ENCODE measurements around the gene TRAPPC3.

TRAPPC3 gene

DNA sequence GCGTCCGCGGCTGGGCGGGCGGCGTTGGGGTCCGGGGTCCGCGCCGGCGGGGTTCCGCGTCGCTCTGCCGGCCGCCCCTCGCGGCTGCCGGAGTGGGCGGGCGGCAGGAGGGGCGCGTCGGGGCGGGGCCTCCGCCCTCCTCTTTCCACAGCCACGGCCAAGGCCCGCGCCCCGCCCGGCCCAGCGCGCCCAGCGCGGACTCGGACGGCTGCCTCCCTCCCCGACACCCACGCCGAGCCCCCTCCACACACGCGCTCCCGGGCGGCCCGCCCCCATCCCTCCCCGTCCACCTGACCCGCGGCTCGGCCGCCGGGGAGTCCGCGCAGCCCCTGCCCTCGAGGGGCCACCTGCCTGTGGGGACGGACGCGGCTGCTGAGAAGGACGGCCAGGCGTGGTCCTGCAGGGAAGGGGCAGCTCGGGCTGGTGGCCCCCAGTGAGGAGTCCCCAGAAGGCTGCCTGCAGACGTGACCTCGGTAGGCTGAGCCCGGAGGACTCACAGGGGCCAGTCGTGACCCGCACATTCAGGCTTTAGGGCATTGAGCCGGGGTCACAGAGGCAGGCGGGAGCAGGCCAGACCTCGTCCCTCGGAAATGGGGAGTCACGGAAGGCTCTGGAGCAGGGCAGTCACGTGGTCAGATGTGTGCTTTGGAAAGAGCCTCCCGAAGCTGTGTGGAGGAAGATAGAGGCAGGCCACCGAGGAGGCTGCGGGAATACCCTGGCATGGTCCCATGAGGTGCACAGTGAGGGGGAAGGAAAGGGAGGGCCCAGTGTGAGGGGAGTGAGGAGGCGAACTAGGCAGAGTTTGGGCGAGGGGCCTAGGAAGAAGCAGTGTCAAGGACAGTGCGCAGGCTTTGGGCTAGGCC, 23.9 kb downstream of the TRAPPC3 start, which contains the start of gene COL8A2:
TSS of gene COL8A2 (minus strand) at position 94 of the 863 bp plus-strand sequence. CDS start 24,980 bp downstream, outside the sequence.
- DNase-seq: no peak

DNA sequence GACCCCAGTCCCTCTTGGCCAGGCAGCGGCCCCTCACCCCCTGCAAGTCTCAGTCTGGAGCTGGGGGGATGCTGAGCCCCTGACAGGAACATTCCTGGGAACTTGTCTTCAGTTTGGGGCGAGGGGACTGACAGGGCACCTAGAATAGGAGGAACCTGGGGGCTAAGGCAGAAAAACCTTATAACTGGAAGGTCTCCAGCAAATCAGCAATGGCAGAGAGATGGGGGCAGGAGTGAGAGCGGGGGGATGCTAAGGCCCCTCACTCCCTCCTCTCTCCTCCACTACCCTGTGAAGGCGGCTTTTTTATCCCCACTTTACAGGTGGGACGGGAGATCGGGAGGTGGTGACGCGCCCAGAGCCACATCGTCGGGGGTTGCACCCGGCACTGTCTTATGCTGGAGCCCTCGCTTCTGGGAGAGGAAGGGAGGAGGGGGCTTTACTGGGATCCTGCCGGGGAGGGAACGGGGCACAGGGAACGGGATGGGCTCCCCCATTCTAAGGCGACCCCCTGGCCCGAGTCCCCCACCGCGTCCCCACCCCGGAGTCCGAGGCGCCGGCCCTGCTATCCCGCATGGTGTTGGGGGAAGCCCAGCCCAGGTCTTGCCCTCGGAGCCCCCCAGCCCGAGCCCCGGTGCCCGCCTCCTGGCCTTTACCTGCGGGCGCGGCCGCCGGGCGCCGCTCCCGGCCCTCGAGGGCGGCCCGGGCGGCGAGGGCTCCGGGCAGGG, 24.7 kb downstream of the TRAPPC3 start:
- DNase-seq: no peak

DNA sequence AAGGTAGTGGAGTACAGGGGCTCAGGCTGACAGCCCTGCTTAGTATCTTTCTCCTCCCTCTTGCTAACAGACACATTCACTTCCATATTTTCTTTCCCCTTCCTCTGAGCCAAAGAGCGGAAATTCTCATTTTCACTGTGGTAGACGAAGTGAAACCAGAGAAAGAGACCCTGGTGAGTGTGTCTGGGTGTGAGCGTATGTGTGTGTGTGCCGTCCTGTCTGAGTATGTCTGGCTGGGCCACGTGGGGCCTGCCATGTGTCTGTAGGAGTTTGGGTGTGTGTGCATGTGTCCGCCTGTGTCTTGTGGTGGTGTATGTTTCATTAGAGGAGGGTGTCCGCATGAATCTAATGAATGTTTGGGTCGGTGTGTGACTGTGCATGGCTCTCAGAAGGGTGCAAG, 25.9 kb downstream of the TRAPPC3 start:
- DNase-seq: no peak

DNA sequence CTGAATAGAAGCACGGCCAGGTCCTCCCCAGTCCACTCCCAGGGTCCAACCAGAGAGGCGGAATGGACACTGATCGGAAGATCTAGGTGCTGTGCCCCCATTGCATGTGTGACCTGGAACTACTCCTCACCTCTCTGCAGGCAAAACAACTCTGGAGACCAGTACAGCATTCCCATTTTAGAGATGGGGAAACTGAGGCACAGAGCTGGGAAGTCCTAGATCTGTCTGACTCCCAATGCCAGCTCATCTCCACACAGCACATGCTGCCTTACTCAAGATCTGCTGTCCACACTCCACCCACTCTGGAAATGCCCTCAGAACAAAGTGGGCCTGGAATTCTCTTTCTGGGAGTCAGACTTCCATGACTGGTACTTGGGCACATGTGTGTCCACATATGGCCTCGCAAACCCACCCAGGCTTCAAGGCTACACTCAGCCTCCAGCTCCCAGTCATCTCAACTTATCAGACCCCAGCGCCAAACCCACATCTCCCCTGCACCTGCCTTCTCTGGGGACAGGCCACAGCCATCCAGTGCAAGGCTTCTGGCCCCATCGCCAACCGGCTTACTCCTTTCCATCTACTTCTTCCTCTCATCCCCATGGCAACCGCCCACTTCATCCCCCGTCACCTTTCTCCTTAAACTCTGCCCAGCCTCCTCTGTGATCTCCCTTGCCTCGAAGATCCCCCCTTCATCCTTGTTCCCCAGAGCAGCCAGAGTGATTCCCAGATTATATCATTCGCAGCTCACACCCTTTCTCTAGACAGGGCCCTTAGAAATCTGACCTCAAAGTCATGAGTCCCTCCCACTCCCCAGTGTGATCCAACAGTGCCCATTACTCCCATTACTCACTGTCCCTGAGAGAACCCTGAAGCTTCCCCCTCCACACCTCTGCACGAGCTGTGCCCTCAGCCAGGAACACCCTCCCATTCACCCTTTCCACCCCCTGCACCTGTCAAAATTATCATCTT, 26.9 kb downstream of the TRAPPC3 start:
- DNase-seq: no peak

DNA sequence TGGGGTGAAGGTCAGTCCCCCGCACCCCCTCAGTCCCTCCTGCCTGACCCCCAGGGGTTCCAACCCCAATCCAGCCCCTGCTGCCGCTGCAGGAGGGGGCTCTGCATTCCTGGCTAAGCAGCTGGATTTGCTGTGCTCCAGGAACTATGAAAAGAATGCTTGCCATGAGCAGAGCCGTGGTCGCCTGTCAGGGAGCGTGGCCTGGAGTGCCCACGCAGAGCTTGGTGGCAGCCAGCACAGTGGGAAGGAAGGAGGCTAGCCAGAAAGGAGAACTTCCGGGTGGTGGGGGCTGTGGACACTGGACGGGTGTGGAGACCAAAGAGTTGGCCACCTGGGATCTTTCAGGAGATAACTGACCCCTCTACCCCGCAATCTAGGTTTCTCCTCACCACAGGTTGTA, 29.8 kb downstream of the TRAPPC3 start:
- DNase-seq: no peak

DNA sequence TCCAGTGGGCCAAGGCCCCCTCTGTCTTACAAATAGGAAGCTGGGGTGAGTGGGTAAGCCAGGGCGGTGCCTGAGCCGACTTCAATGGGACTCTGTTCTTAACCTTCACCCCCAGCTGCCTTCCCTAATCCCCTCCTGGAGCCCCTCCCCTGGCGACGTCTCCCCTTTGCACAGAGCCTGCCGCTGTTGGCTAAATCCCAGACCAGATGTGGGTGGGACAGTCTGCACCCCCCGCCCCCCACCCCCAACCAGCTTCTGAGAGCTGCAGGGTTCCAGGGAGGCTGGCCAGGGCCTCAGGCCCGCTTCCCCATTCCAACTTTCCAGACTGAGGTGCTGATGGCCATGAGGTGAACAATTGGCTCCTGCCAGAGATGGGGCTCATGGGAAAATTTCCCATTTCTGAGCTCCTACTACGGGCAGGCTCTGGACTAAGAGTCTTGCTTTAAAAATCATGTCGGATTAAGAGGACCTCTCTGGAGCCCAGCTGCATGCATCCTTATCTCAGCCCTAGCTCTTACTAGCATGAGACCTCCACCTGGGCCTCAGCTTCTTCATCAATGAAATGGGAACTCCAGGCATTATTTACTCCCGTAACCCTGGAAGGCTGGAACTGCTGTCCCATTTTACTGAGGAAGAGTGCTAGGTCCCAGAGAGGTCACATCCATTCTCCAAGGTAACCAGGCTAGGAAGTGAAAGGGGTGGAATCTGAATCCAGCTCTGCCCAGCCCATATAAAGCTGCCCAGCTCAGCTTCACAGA, 30.7 kb downstream of the TRAPPC3 start:
- no peak for DNase-seq

DNA sequence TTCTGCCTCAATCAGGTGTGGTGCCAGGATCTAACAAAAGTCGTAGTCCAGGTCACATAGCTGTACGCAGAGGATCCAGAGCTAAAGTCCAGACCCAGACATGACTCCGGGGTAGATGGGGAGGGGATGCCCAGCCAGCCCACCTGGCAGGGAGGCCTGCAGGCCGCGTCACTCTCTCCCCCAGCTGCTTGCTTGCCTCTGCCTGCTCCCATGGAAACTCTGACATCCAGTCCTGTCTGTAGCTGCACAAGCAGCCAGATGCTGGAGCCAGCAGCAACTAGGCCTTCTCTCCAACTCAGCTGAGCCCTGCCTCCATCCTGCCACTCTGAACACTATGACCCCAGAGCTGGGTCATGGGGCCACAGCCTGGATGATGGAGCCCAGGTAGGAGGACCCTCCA, 32.4 kb downstream of the TRAPPC3 start:
- DNase-seq: no peak

DNA sequence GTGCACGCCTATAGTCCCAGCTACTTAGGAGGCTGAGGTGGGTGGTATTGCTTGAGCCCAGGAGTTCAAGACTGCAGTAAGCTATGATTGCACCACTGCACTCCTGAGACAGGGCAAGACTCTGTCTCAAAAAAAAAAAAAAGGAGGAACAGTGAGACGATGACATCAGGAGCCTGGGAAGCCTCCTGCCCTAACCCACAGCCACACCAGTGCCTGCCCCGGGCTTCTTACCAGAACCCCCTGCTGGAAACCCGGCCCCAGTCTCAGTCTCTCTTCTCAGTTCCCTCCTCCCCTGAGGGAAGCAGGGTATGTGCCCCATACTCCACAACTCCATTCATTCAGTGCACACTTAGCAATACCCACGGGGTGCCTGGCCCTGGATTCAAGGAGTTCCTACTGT, 33.4 kb downstream of the TRAPPC3 start:
- no peak for DNase-seq

DNA sequence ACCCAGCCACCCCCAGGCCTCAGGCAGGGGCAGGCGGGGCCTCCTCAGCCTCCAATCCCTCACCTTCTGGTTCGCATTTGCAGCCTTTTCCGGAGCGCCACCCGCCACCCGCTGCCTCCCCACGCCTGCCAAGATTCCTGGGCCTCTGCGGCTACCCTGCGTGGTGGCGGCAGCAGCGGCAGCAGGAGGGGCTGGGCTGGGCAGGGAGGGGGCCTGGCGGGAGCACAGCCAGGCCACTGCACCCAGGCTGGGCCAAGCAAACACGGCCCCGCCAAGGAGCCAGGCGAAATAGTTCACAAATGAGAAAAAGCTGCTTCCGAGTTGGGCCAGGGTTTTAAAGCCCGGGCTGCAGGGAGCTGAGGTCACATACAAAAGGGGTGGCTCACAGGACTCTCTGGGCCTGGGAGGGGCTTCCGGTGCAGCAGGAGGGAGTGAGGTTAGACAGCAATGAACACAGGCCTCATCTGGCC, 34.1 kb downstream of the TRAPPC3 start:
- no peak for DNase-seq

DNA sequence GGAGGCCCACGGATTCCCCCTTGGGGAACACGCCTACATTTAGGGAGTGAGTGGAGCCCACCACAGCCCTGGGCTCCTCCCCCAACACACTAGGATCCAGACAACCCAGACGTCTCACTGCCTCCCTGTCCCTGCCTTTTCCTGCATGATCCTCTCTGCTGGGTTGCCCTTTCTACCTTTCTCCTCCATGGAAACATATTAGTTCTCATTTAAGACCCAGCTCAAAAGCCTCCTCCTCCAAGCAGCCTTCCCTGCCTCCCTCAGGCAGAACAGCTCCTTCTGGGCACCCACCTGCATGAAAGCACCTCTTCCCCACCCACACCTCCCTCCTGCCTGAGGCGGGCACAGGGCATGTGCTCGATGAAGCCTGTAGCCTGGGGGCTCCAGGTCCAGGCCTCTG, 34.9 kb downstream of the TRAPPC3 start:
- DNase-seq: no peak

DNA sequence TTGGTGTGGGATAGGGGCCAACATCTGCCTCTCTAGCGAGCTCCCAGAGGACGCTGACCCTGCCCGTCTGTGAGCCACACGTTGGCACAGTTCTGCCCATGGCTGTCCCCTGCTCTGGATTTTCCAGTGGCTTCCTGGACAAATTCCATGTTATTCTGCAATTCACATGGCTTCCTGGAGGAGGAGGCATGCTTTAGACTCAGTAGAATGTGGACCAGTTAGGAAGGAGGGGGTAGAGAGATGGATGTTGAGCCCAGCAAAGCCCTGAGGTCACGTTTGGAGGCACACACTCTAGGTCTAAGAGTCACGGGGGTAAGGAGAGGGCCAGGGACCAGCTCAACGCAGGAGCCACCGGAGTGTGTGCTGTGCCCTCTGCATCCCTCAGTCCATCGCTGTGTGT, 36.5 kb downstream of the TRAPPC3 start:
- no peak for DNase-seq

DNA sequence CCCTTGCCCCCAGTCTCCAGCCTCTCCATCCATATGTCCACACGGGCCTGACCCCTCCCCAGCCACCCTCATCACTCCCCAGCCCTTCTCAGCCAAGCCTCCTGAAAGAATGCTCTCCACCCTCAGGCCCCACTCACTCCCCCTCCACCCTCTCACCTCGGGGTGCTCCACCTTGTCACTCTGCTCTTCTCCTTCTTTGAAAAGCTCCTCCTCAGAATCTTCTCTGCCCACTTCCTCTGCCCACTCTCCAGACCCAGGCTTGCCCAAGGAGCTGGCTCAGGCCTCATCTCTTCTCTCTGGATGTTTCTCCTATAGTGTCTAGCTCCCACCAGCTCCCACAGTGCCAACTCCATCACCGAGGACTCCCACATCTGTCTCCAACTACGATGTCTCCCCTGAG, 38.1 kb downstream of the TRAPPC3 start:
- DNase-seq: no peak

DNA sequence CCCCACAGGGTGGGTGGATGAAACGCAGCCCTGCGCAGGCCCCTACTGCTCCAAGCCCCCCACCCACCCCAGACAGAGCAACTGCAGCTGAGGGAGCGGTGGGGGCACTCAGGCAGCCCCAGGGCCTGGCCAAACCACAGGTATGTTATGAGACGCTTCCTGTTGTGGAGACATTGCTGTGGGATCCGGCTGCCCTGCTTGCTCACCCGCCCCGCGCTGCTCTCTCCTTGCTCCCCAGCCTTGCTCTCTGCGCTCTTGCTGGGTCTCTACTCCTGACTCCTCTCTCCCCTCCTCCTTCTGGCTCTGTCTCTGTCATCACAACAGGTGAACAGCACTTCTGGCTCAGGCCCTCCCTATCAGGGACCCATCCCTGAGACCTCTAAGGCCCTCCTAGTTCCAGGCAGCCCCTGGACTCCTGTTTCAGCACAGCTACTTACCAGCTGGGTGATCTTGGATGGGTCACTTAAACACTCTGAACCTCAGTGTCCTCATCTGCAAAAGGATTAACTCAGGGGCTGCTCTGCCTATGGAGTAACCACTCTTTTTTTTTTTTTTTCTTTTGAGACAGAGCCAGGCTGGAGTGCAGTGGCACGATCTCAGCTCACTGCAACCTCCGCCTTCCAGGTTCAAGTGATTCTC, 40.1 kb downstream of the TRAPPC3 start:
- DNase-seq: peak; percentile 15

DNA sequence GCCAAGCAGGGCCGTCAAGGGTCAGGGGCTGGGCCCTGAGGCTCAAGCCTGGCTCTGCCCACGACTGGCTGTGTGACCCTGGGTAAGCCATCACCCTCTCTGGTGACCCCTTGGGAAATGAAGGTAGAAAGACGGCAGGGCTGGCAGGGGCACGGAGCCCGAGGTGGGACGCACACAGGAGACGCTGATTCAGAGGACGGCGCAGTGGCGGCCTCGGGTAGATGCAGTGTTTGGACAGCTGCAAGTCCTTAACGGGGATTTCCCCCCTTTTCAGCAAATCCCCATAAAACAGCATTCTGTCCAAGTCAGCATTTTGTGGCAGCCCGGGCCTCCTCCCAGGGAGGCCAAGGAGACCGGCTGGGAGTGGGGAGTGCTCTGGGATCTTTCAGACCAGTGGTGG, 41.0 kb downstream of the TRAPPC3 start:
- DNase-seq: no peak

DNA sequence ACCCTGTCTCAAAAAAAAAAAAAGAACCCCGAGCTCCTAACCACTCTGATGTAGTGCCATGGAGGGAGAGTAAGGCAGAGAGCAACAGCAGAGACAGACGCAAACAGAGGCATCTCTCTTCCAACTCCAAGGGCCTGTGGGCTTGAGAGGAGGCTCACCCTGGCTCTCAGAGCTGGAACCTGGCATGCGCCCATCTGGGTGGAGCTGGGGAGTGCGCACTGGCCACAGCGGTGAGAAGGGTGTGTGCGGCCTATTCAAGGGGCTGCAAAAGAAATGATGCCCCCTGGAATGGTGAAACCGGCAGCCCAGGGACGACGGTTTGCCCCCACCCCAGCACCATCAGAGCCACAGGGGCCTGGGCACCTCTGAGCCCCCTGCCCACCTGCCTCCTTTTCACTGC, 41.9 kb downstream of the TRAPPC3 start:
- DNase-seq: no peak

DNA sequence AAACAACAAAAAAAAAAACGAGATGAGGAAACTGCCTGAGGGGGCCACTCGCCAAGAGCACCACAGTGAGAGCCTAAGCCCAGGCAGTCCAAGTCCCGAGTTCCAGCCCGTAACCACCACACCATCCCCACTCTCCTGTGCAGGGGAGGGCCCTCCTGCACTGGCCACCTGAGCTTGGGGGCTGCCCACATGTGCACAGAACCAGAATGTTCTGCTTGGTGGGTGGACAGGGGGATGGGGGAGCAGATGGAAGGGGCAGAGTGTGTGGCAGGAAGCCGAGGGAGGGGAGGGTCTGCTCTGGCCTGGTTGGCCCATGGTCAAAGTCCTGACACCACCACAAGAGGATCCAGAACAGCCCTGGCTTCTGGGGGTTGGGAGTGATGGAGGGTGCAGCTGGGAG, 43.0 kb downstream of the TRAPPC3 start:
- no peak for DNase-seq

DNA sequence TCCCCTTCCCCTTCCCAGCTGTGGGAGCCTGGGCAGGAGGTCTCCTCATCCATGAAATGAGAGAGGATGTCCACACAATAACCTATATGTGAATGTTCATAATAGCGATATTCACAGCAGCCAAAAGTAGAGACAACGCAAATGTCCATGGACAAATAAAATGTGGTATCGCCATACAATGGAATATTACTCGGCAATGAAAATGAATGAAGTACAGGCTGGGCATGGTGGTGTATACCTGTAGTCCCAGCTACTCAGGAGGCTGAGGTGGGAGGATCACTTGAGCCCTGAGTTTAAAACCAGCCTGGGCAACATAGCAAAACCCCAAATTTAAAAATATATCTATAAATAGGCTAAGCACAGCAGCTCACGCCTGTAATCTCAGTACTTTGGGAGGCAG, 47.7 kb downstream of the TRAPPC3 start:
- no peak for DNase-seq

DNA sequence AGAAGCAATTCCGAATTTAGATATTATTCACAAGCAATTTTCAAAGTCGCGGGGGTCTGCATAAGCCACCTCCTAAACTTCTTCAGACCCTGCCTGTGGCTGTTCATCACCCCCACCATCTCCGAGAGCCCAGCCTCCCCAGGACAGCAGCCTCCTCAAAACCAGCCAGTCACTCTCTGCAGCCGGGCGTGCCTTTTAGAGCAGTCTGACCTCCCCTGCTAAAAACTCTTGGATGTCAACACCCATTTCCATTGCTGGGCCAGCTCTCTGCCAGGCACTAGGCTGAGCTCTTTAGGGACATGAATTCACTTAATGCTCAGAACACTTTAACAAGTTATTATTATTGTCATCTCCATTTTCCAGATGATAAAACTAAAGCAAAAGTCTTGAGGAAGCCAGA, 48.9 kb downstream of the TRAPPC3 start:
- DNase-seq: no peak

DNA sequence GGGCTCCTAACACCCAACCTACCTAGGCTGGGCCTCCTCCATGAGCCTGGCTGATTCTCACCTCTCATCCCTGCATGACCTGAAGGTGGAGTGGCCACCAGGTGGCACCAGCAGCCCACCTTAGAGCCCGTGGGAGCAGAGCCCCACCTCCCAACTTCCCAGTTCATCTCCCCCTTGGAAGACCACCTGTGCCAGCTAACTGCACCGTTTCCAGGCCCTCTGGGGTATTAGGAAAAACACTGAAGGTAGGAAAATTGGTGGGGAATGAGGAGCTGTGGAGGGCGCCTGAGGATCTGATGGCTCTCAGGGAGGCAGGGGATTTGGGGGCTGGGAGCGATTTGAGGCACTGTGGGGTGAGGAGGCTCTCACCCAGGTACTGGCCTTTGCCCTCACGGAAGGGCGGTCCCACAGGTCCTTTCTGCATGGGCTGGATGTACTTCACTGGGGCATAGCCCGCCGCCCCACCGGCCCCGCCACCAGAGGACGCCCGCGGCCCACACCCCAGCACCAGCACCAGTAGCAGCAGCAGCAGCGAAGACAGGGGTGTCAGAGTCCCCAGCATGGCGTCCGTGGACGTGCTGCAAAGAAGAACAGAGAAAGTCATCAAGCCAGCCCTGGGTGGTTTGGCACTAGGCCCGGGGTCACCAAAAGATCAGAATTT, 49.5 kb downstream of the TRAPPC3 start:
- DNase-seq: peak; percentile 55

DNA sequence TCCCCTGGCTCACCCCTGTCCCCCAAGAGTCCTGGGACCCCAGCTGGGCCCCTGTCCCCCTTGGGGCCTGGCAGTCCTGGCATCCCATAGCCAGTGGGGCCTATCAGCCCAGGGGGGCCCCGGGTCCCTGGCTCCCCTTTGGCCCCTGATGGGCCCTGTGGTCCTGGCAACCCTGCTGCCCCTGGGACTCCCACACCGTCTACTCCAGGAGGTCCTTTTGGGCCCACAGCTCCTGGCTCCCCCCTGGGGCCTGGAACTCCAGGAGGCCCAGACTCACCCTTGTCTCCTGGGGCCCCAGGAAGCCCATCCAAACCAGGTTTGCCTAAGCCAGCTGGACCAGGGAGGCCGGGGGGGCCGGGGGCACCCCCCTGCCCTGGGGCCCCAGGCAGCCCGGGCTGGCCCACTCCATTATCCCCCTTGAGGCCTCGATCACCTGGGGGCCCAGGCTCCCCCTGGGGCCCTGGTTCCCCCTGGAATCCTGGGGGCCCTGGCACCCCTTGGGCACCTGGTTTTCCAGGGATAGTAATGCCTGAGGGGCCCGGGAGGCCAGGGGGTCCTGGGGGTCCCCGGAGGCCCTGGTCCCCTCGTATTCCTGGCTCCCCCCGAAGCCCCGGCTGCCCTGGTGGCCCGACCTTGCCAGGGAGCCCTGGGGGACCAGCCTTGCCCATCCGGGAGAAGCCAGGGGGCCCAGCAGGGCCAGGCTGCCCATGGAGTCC, 50.5 kb downstream of the TRAPPC3 start:
- no peak for DNase-seq
